Measurements from ENCODE around the gene GHRHR.

Gene GHRHR

DNA sequence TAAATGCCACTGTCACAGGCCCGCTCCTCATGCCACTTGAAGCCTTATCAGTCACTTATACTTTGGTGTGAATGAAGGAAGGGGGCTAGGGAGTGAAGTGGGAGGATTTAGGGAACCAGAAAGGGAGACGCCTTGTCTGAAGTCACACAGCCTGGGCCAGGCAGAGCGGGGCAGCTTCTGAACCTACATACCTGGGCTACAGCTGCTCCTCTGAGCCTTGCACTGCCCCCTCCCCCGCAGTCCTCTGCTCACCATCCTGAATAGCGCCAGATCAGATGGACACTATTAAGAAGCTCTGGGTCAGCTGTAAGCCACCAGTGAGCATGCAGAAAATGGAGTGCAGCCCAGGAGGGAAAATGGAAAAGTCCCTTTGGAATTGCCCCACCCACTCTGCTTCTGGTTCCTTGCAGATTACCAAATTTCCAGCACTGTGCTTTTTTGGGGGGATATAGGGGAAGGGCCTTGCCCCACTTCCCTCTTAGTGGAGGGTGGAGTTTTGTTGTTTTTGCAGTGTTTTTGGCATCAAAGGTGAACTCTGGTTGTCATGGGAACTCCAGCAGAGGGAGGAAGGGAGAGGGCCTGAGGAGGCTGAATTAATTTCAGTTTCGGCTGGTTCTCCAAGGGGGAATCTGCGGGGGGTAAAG is 53.4 kb downstream of the GHRHR start:
- DNase-seq: no peak

DNA sequence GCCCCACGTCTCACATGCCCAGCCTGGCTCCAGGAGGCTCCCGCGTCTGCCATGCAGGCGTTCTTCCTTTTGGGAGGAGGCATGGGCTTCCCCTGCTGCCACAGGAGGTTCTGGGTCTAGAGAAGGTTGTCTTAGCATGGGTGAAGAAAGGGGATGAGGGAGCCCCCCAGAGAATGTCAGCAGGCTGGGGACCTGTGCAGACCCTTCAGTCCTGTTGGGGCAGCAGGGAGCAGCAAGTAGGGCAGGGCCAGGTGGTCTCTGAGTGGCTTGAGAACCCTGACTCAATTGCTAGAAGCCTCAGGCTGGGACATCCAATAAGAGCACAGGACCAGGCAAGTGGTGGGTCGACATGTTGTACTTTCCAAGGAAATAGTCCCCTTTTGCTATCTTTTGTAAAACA is 54.0 kb downstream of the GHRHR start:
- DNase-seq: no peak

DNA sequence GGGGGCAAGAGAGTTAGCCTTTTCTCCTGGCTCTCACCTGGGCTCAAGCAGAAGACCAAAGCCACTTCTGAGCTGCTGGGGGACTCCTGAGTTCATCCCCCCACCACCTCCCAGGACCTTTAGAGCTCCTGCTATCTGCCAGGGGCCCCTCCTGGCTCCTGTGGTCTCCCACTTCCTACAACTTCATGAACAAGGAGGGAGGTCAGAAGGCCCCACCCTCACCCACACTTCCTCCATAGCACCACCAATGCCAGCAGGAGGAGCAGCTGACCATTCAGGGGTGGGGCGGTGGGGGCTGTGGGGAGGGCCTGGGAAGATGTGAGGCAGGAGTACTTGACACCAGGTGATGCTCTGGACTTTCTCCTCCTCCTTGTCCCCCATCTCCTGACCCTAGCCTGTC is 55.8 kb downstream of the GHRHR start:
- no peak for DNase-seq

DNA sequence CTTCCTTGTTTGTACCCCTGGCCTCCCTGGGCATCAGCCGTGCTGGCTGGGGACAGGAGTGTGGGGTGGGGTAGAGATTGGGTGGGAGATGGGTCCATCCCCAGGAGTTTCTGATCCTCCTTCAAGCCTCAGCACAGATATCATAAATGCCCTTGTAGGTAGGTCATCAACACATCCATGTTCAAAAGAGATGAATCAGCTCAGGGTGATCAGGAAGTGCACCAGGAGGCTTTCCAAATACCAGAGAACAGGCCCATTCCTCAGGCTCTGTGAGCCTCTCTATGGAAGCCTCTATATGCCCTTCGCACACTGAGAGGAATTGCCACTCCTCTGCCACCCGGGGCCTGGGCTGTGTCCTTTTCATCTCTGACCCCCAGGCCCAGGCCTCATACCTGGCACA is 56.4 kb downstream of the GHRHR start:
- no peak for DNase-seq

DNA sequence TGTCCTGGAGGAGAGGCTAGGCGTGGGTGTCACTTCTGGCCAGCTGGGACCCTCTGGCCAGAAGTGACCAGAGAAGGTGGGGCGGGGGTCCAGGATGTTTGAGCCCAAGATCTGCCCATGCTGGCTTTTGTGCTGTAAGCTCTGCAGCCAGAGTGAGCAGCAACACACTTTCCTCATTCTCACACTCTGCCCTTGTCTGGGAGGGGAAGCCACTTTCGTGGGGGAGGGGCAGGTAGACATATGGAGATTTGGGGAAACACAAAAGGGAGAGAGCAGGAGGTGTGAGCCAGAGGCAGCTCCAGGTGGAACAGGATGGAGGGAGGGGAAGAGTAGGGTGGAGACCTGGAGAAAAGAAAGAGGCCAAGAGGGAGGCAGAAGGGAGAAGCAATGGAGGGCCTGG is 56.9 kb downstream of the GHRHR start:
- DNase-seq: no peak

DNA sequence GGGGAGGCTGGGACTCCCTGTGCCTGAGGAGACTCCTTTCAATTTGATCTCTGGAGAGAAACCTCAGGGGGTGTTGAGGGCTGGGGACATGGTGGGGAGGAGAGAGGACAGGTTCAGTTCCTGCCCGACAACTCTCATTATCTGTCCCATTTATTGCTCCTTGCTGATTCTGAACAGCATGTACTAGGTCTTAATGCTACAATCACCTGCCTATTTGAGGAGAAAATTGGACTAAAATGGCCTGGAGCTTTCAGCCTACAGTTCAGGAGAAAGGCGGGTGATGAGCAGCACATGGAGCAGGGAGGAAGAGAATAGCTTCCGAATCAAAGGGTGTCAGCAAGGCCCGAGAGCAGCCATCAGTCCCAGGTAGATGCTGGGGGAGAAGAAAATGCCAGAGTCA is 58.4 kb downstream of the GHRHR start:
- no peak for DNase-seq

DNA sequence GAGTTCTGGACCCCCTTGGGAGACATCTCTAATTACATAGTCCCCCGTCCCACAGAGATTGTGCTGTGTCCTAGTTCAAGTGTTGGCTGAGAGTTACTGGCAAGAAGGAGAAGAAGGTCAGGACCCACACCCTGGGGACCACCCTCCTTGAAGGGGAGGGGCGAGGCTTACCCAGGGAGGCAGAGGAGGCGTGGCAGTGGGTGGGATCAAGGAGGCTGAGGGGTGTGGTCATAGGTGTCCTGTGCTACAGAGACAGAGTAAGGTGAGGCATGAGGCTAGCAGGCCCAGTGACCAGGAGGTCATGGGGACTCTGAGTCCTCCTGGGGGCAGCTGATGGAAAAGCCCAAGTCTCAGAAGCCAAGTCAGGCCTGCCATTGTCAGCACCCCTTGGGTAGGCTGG is 59.0 kb downstream of the GHRHR start:
- no peak for DNase-seq

DNA sequence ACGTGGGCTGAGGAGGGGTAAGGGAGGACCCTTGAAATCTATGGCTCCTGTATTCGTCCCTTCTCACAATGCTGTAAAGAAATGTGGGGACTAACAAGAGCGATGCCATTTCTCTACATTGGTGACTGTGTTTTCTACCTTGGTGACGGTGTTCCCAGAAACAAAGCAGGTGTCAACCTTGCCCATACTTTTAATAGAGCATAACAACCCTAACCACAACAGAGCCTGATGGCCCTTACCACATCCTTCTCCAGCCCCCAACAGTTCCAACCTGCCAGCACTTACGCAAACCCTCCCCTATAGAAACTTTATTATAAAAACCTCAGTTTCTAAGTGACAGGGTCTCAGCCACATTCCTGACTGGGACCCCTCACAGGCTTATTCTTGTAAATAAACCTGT is 60.1 kb downstream of the GHRHR start:
- no peak for DNase-seq

DNA sequence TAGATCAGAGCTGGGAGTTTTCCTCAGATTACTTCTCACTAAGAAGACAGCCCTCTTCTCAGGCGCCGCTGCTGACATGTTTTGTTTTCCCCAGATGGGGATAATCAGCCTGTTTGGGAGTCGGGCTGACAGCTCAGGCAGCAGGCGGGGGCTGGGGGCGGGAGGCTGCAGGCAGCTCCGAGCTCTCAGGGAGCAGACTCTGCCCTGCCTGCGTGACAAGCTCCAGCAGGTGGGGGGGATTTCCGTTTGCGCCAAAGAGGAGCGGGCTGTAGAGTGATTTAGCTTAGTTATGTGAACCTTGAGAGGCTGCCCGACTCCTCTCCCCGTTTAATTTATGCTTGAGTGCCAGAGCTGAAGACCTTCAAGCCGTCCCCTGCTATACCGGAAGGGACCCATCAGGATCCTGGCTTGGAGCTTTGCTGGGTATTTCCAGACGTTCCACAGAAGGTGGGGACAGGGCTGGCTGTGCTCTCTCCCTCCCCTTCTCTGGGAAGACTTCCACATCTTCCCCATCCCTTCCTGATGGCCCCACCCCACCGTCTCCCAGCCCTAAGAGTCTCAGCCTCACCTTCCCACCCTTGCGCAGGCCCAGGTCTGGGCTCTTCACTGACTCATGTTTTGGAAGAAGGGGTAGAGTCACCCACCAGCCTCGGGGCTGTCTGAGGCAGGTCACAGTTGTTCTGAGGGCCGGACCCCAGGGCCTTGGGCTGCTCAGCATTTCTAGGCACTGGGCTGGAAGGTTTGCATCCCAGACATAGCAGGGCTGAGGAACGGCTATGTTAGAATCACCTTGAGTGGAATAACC is 63.6 kb downstream of the GHRHR start:
- no peak for DNase-seq

DNA sequence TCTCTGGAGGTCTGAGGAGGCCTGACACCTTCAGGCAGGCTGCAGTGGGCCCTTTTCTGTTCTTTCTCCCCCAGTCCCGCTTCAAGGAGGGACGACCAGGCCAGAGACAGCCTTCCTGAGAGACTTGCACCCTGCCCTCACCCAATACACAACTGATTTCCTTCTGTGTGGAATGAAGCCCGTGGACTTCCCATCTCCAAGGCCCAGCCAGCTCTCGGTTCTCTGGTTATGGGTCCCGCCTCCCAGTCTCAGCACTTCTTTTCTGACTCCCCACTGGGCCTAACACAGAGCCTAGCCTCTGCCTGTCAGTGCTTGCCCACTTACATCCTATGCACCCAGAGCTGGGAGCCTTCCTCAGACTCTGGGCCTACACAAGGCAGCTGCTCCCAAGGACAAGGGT is 64.3 kb downstream of the GHRHR start:
- DNase-seq: no peak

DNA sequence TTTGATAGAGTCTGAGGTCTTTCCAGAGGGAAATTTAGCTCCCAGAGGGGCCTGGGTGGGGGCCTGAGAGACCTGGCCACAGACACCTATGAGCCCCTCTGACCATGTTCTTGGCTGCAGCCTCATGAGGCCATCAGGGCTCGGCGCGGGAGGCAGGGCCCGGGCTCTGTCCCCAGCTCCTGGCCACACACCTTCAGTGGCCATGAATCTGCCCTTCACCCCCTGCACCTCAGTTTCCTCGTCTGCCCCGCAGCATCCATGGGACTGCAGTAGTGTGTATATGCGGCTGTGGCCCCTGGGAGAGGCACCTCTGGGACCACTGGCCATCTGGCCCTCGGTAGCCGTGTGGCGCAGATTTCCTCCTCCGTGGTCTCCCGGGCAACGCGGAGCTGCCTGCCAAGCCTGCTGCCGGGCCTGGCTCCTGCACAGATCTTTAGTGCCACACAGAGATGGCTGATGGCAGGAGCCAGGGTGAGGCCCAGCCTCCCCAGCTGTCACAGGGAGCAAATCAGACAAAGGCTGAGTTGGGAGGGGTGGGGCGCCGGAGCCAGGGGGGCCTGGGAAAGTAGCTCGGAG is 64.8 kb downstream of the GHRHR start:
- no peak for DNase-seq
